NCI-H187 treated with DMSO at 0.1 percent for 48 hours (cell line): Measurements from ENCODE around the gene TMEM232.

ENCODE experiments used
- DNase-seq: peaks from one replicate; lab custom pipeline; 2025; lab: John Stamatoyannopoulos, UW

The TMEM232 gene

GRCh38 chr5:110514030-110514429 is 212.4 kb downstream of the TMEM232 start:
- DNase-seq = no peak

DNA sequence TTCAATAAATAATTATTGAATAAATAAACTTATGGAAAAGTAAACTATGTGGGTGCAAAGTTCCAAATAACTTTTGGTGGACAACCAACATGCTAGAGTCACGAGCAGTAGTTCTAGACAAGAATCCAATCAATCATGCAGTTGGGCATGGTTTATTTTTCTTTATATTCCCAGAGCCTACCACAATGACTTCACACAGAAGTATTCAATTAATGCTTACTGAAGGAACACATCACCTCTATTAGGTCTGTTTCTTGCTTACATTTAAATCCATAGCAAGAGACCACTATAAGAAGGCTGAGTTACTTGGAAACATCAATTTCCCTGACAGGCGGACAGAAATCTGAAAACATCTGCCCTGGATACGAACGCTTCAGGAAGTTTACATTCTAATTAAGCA is 214.2 kb downstream of the TMEM232 start:
- no peak for DNase-seq

DNA sequence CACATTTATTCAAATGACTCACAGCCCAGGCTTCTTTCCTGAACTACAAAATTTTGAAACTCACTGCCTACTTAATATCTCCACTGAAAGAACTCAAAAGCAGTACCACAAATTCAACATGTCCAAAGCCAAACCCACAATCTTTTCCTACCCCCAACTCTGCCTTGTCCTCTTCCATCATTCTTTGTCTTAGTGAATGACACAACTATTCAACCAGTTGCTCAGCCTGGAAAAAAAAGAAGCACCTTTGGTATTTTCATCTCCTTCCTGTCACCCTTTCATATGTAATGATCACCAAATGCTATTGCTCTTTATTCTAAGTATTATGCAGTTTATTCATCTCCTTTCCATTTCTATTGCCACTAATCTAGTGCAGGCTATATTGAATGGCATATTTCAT is 216.3 kb downstream of the TMEM232 start:
- no peak for DNase-seq

GRCh38 chr5:110507972-110508371 is 218.5 kb downstream of the TMEM232 start:
- DNase-seq = no peak

DNA sequence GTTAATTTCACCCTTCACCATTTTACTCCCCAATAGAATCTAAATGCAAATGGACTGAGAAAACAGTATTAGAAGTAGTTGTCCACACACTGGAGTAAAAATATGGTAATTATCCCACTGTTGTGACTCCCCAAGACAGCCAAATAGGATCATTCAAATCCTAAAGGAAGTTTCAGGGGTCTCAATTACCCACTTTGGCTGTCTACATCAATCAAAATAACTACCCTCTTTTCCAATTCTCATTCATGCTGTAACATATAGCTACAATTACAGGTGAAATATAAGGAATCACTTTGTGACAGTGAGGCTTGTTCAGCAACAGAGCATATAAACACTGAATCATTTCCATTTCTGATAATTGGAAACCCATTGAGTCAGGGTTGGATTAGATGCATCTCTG is 220.1 kb downstream of the TMEM232 start:
- DNase-seq = no peak

DNA sequence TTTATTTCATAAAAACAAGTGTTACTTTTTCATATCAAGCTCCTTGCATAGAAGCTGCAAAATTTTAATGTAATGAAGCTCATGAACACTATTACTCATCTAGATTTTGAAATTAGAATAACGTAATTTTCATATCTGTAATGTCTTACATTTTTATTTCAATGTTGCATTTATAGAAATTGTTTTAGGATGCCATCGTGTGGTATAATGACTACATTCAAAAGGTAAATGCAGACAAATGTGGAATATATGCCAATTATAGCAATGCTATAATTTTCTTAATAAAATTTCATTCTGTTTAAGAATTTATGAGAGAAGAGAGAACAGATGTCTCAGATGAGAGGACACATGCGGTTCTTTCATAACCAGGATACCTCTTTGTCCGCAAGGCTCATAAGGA is 230.2 kb downstream of the TMEM232 start:
- DNase-seq = no peak

DNA sequence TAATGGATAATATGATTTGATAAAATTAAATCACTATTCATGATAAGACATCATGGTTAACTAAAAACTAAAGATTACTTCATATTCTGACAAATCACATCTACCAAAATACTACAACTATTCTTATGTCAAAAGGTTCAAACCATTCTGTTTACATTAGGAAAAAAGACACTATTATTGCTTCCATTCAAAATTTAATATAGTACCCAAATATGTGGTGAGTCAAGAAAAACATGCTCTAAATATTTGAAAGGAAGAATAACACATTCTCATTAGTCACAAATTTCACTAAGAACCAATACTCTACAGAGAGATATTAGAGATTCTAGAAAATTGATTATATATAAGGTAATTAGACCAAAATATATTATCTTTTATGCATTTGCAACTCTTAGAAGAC is 234.0 kb downstream of the TMEM232 start:
- no peak for DNase-seq

DNA sequence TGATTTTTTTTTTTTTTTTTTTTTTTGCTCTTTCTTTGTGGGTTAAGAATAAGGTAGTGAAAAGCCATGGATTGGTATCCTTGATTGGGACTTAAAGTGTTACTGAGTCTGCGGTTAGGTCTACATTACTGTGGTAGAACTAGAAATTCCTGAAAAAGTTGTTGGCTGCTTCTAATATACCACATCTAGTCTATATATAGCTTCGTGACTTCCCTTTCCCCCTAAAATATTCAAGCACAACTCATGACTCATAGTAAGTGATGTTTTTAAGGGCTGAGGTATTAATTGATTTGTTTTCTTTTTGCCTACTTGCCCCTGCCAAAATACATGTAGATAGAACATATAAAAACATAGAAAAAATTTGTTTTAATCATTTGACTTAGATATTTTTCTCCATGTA is 247.6 kb downstream of the TMEM232 start:
- DNase-seq = no peak

DNA sequence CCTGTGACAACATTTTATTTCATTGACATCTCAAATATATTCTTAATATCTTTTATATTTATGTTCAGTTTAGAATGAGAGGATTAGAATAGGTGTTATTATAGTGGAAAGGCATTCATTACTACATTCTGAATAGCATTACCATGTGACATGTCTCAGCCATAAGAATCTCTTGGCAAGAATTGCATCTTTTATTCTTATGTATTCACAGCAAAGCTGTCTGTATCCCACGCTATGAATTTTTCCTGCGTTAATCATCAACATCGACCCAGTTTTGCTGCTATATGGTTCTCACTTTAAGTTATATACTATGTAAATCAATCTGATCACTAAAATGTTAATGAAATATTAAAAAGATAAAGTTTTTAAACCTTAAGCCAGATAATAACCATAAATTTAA is 248.6 kb downstream of the TMEM232 start:
- DNase-seq = no peak

DNA sequence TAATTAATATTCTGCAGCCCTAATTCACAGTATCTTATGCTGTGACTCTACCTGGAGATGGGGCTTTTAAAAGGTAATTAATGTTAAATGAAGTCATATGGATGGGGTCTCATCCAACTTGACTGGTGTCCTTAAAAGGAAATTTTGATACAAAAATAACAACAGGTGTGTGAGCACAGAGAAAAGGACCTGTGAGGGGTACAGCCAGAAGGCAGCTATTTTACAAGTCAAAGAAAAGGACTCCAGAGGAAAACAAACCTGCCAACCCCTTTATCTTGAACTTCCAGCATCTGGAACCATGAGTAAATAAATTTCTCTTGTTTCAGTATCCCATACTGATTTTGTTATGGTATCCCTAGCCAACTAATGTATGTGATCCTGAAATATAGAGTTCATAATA is 250.3 kb downstream of the TMEM232 start:
- no peak for DNase-seq

- no peak for DNase-seq
Observed at GRCh38 chr5:110475529-110475928, 250.9 kb downstream of the TMEM232 start.

DNA sequence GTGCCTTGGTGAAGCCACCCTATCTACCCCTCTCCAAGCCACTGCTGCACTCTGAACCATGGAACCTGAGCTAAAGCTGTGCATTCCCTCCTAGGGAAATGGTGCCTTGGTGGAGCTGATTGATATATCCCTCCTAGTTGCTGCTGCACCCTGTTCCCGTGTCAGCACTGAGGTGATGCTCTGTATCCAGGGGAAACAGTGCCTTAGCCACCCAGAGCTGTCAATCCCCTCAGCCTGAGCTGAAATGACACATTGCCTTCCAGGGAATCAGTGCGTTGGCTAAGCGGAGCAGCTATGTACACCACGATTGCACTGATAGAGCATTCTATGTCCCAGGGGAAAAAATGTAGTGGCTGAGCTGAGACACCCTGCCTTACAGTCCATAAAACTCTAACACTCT is 257.0 kb downstream of the TMEM232 start:
- DNase-seq = no peak

- DNase-seq = no peak
Observed at GRCh38 chr5:110463106-110463505, 263.4 kb downstream of the TMEM232 start.

- no peak for DNase-seq
Observed at GRCh38 chr5:110460837-110461236, 265.6 kb downstream of the TMEM232 start.

GRCh38 chr5:110458313-110458712 is 268.2 kb downstream of the TMEM232 start:
- no peak for DNase-seq

- no peak for DNase-seq
Observed at GRCh38 chr5:110442856-110443255, 283.6 kb downstream of the TMEM232 start.

- no peak for DNase-seq
Observed at GRCh38 chr5:110441035-110441434, 285.4 kb downstream of the TMEM232 start.

- no peak for DNase-seq
Observed at GRCh38 chr5:110440058-110440457, 286.4 kb downstream of the TMEM232 start.

DNA sequence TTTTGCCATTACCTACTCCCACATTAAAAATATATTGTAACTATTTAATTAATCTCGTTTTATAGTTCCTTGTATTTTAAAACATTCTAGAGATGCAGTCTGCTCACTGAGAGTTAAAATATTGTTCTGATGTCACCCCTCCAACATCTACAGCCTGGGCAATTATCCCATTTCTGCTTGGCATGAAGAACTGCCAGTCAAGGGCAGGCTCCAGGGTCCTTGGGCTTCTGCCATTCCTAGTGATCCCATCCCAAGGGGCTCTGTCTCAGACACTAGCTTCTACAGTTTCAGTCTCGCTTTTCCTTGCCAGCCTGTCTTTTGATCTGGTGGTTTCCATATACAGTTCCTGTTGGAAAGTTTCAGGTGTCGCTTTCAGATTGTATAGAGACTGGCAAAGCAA is 287.2 kb downstream of the TMEM232 start:
- DNase-seq = no peak

GRCh38 chr5:110435207-110435606 is 291.3 kb downstream of the TMEM232 start:
- DNase-seq = no peak

- no peak for DNase-seq
Observed at GRCh38 chr5:110431603-110432002, 294.9 kb downstream of the TMEM232 start.

DNA sequence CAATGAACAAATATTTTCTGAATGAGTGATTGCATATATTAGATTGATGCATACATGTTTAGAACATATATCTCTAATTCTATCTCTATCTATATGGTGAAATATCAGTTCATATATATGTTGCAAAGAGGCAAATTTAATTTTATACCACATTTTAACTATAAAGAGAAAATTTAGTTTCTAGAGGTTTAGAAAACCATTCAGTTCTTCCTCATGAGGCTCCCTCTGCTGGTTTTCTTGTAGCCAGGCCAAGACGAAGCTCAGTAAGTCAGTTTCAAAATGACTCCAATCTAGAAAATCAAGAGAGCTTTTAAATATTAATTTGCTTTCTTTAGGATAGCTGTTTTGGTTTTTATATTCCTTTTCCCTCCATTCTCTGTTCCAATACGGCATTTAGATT is 312.1 kb downstream of the TMEM232 start:
- no peak for DNase-seq

- DNase-seq = no peak
Observed at GRCh38 chr5:110413856-110414255, 312.6 kb downstream of the TMEM232 start.

- no peak for DNase-seq
Observed at GRCh38 chr5:110409571-110409970, 316.9 kb downstream of the TMEM232 start.

DNA sequence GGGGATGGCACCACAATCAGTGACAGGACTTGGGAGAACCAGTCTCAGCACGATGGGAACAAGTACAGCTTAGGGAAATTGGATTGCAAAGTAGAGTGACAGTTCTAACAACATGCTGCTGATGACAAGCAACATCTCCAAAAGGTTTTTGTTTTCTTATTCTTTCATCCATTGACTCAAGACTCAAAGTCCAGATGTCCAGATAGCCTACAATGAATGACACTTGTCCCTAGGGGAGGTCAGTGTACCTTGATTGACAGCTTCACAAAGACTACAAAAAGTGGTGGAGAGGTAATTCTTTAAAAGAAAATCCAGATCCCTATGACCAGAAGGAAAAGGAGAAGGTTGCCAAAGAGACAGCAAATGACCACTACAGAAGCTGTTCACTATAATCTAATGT is 323.9 kb downstream of the TMEM232 start:
- no peak for DNase-seq
